ENCODE data around the gene RAB31.

The RAB31 gene

GRCh38 chr18:9708434-9709303, 568 bp downstream of the RAB31 start (continued):
- TF ChIP-seq ZSCAN18 (tag by site-specific recombination; IDR thresholded peaks at IDR 0.05) = no peak
- TF ChIP-seq INSM2 (tag by site-specific recombination; IDR thresholded peaks at IDR 0.05) = no peak
- TF ChIP-seq ZNF416 (tag by site-specific recombination; IDR thresholded peaks at IDR 0.05) = no peak
- TF ChIP-seq FEZF1 (tag by site-specific recombination; IDR thresholded peaks at IDR 0.05) = peak; percentile 77
- peak; percentile 75 for TF ChIP-seq ZBTB11 (tag by site-specific recombination; conservative IDR thresholded peaks at IDR 0.05; ENCODE audit: low read depth)
- TF ChIP-seq, protein P1, sequence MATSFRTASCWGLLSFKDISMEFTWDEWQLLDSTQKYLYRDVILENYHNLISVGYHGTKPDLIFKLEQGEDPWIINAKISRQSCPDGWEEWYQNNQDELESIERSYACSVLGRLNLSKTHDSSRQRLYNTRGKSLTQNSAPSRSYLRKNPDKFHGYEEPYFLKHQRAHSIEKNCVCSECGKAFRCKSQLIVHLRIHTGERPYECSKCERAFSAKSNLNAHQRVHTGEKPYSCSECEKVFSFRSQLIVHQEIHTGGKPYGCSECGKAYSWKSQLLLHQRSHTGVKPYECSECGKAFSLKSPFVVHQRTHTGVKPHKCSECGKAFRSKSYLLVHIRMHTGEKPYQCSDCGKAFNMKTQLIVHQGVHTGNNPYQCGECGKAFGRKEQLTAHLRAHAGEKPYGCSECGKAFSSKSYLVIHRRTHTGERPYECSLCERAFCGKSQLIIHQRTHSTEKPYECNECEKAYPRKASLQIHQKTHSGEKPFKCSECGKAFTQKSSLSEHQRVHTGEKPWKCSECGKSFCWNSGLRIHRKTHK (tag by site-specific recombination; IDR thresholded peaks at IDR 0.05) = no peak
- TF ChIP-seq ZBTB20 (tag by site-specific recombination; IDR thresholded peaks at IDR 0.05) = peak; percentile 66
- no peak for TF ChIP-seq ZNF791 (tag by site-specific recombination; IDR thresholded peaks at IDR 0.05)
- no peak for TF ChIP-seq ZNF341 (tag by site-specific recombination; IDR thresholded peaks at IDR 0.05; ENCODE audit: low read depth)
- no peak for TF ChIP-seq ZFP69B (tag by site-specific recombination; IDR thresholded peaks at IDR 0.05)
- TF ChIP-seq GLI4 (tag by site-specific recombination; IDR thresholded peaks at IDR 0.05) = no peak; the same call in 1 of the 2 replicates
- TF ChIP-seq SP2 (tag by site-specific recombination; IDR thresholded peaks at IDR 0.05) = no peak
- TF ChIP-seq ZNF423 (tag by site-specific recombination; IDR thresholded peaks at IDR 0.05) = no peak
- no peak for TF ChIP-seq ZNF221 (tag by site-specific recombination; IDR thresholded peaks at IDR 0.05; ENCODE audit: borderline replicate concordance)
- TF ChIP-seq ZBTB17 (tag by site-specific recombination; IDR thresholded peaks at IDR 0.05) = no peak
- no peak for TF ChIP-seq ZNF350 (tag by site-specific recombination; IDR thresholded peaks at IDR 0.05)
- no peak for TF ChIP-seq ZNF133 (tag by site-specific recombination; IDR thresholded peaks at IDR 0.05)
- TF ChIP-seq, protein P2, sequence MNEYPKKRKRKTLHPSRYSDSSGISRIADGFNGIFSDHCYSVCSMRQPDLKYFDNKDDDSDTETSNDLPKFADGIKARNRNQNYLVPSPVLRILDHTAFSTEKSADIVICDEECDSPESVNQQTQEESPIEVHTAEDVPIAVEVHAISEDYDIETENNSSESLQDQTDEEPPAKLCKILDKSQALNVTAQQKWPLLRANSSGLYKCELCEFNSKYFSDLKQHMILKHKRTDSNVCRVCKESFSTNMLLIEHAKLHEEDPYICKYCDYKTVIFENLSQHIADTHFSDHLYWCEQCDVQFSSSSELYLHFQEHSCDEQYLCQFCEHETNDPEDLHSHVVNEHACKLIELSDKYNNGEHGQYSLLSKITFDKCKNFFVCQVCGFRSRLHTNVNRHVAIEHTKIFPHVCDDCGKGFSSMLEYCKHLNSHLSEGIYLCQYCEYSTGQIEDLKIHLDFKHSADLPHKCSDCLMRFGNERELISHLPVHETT (tag by site-specific recombination; IDR thresholded peaks at IDR 0.05) = no peak
- no peak for TF ChIP-seq SCRT1 (tag by site-specific recombination; IDR thresholded peaks at IDR 0.05; ENCODE audit: borderline replicate concordance)
- TF ChIP-seq ZNF146 (tag by site-specific recombination; IDR thresholded peaks at IDR 0.05) = no peak
- no peak for TF ChIP-seq ZSCAN5A (tag by site-specific recombination; IDR thresholded peaks at IDR 0.05)
- no peak for TF ChIP-seq ZNF138 (tag by site-specific recombination; IDR thresholded peaks at IDR 0.05; ENCODE audit: borderline replicate concordance)
- TF ChIP-seq ZNF843 (tag by site-specific recombination; IDR thresholded peaks at IDR 0.05) = no peak
- TF ChIP-seq KLF9 (tag by site-specific recombination; IDR thresholded peaks at IDR 0.05; ENCODE audit: low read depth) = 0 out of 2 replicates have a peak, but pooled peaks have one; percentile 25
- no peak for TF ChIP-seq KLF7 (tag by site-specific recombination; IDR thresholded peaks at IDR 0.05; ENCODE audit: borderline replicate concordance)
- no peak for TF ChIP-seq ZNF600 (tag by site-specific recombination; IDR thresholded peaks at IDR 0.05)
- TF ChIP-seq MZF1 (tag by site-specific recombination; IDR thresholded peaks at IDR 0.05; ENCODE audit: borderline replicate concordance) = no peak
- TF ChIP-seq SP7 (tag by site-specific recombination; IDR thresholded peaks at IDR 0.05) = no peak
